HuH-7.5 (cell line): ENCODE results near the gene IRX4.
"Not testable (repeated sequence)": the region's sequence is repeated elsewhere in the genome, so short reads cannot be mapped to it uniquely, and the experiment has no call there.

Experiments
- DNase-seq: peaks from one replicate; pipeline ENCODE4 v3.0.0; 2011; ENCODE audit warnings: low spot score

IRX4 gene

DNA sequence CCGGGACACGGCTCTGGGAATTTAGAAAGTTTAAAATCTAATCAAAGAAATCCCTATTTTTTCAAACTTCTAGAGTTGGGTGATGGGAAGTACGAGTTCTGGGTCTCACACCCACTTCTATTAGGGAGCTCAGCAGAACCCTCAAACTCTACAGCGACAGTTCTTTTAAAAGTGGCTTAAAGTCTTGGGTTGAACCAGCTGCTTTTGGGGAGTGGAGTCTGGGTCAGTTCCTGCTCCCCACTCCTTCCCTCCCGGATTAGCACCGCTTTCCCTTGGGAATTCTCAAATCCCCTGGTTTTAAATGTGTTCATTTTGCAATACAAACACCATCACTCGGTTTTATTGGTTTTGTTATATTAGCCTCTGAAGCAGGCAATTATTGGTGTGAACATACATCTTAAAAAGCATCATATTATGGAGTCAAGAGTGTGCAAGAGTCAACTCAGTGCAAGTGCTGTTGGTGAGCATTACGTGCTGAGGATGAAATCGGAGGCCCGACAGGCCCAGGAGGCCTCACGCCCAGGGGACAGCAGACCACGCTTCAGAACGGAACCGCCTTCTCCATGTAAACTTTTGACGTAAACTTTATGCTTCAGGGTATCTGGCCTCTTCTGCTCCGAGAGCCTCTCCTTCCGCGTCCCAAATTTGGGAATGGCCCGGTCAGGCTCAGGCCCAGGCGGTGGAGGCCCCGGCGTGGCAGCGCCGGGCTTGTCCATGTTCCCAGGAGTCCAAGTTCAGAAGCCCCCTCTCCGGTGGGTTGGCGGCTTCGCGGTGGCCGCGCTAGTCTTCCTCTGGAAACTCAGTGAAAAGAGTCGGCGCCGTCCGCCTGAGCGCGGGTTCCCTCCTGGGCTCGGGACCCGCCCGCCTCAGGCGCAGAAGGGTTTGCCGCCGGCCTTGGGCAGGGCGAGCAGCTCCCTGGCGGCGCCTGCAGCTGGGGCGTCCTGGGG lies 5.3 kb downstream of the IRX4 start:
- DNase-seq = no peak

DNA sequence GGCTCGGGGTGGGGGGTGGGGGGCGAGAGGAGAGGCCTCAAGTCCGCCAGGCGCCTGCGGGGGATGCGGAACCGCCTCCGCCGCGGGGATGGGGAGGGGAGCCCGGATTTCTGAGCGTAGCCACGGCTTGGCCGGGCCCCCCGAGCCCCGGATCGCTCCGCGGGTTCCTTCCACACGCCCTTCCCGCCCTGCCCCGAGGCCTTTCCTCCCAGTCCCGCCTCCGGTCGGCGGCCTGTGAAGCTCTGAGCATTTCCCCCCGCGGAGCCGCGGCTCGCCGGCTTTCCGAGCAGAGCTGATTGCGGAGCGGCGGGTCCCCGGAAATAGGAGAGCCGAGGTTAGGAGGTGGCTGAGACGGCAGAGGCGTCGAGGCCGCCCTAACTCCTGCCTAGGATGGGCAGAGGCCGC lies 6.1 kb downstream of the IRX4 start:
- DNase-seq = no peak

DNA sequence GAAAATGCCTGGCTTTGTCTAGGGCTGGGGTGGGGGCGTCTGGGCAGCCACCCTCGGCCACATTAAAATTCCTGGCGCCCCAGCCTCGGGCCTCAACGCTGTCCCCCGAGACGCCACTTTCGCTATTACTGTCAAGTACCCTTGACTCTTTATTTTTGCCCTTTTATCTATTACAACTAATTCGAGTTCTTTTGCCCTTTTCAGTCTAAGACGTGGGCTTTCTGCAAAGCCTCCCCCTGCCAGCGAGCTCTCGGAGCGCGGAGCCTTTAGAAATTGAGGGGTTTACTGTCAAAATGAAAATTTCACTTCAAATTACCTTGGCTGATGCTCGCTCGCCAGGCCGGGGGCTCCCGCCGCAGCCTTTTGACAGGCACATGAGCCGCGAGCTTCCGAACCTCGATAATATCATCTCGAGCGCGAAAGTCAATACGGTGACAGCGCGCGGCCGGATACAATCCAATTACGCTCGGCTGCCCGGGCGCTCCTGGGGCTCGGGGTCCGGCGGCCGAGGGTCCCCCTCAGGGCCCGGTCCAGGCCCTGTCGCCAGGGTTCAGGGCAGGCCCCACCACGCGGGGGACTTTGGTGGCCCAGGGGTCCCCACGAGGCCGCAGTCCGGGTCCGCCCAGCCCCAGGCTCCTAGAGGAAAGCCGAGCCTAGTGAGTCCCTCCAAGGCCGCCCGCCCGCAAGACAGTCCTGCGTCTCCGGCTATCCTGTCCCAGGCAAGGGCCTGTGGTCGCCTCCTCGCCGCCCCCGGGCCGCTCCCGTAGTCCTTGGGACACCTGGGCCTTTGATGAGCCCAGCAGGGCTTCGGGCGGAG lies 6.7 kb downstream of the IRX4 start:
- no peak for DNase-seq

DNA sequence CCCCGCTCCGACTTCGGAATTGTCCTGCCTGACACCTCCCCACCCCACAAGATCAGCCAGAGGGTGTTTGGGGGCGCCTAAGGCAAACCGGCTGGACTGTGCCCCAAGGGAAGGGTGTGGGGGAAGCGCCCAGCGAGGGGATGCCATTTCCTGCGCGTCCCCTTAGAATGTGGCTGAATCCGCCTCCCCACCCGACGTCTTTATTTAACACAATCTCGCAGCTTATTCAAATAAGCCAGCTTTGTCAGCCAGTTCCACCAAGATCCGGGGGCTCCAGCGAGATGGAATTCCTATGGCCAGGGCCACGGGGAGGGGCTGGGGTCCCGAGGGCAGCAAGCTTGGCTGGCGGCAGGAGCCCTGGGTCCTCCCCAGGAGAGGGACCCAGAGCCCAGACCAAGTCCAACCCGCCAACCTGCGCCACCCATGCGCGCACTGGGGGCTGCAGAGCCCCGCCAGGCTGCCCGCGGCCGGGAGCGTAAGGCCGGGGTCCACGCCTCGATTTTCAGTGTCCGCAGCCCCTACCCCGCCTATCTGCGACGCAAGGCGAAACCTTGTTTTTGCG lies 7.4 kb downstream of the IRX4 start:
- no peak for DNase-seq

DNA sequence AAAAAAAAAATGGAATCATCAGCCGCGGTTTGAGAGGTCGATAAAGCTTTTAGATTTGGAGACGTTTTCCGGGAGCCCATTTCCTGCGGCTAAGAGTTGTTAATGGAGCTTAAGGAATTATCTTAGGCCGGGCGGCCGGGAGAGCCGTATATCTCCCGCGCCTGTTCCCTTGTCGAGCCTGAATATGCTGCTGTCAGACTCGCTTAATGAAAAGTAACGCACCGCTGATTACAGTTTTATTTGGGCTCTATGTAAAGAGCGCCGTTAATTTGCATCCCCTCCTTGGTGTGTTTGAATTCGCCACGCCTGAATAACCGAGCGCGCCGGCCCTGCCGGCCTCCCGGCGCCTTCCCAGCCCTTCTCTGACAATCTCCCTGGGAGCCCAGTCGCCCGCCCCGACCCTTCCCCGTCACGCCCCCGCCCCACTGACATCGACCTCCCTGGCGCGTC lies 7.9 kb downstream of the IRX4 start:
- DNase-seq = no peak

DNA sequence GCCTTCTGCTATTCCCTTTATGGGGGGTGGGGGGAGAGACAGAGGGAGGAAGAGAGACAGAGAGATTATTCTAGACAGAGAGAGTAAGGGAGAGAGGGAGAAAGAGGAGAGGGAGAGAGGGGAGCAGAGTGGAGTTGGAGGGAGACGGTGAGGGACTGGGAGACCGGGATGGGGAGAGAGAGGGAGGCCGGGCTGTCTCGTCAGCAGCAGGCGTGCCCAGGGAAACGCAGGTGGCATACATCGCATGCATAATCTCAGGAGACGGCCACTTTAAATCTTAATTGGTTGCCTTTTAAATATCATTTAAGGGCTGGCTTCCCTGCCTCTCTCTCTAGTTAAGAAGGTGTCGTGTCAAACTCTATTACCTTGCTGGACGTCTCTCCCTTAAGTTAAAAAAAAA lies 8.4 kb downstream of the IRX4 start:
- DNase-seq = no peak

DNA sequence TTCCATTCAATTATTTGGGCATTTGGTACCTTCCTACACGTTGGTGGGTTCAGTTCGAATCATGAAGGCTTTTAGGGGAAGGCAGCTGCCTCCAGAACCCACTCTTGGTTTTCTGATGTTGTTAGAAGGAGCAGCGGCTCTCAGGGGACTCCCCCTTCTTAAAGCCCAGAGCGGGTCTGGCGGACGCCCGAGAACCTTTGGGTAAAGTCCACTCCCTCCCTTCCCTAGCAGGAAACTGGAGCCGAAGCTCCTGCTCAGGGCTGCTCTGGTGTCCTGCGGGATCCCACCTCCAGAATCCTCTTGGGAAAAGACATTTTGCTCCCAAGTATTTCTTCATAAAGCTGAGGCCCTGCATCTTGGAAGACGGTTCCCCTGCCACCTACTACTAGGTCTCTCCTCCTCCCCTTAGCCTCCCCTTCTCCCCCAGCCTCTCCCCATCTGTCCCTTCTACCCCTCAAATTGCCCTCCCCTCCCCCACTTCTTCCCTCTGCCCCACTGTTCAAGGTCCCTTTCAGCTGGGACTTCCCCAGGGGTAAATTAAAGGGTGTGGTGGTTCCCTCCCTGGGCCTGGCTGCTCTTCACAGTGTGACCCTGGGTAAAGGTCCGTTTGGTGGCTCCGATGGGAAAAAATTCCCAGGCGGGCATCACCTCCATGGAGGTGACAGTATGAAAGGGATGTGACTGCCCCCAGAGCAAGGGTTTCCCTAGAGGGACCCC lies 9.3 kb downstream of the IRX4 start:
- DNase-seq = no peak

DNA sequence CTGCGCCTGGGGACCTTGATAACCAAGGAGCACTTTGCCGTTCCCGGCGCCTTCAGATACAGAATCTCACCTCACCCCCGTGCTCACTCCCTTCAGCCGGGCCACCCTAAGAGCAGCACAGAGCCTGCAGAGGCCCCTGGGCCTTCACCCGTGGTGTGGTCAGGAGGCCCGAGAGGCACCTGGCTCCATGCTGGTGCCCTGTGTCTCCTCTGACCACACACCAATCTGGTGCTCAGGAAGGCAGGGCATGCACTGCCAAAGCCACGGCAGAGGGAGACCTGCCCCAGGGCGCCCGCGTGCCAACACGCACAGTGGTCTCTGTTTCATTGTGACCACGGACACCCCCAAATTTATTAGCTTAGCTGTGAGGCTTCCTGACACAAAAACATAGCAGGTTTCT lies 11.3 kb downstream of the IRX4 start:
- no peak for DNase-seq

DNA sequence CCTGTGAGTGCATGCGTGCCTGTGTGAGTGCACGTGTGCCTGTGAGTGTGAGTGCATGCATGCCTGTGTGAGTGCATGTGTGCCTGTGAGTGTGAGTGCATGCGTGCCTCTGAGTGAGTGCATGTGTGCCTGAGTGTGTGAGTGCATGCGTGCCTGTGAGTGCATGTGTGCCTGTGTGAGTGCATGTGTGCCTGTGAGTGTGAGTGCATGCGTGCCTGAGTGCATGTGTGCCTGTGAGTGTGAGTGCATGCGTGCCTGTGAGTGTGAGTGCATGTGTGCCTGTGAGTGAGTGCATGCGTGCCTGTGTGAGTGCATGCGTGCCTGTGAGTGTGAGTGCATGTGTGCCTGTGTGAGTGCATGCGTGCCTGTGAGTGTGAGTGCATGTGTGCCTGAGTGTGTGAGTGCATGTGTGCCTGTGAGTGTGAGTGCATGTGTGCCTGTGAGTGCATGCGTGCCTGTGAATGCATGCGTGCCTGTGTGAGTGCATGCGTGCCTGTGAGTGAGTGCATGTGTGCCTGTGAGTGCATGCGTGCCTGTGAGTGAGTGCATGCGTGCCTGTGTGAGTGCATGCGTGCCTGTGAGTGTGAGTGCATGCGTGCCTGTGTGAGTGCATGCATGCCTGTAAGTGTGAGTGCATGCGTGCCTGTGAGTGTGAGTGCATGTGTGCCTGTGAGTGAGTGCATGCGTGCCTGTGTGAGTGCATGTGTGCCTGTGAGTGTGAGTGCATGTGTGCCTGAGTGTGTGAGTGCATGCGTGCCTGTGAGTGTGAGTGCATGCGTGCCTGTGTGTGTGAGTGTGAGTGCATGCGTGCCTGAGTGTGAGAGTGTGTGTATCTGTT lies 12.1 kb downstream of the IRX4 start:
- not testable (repeated sequence) for DNase-seq

DNA sequence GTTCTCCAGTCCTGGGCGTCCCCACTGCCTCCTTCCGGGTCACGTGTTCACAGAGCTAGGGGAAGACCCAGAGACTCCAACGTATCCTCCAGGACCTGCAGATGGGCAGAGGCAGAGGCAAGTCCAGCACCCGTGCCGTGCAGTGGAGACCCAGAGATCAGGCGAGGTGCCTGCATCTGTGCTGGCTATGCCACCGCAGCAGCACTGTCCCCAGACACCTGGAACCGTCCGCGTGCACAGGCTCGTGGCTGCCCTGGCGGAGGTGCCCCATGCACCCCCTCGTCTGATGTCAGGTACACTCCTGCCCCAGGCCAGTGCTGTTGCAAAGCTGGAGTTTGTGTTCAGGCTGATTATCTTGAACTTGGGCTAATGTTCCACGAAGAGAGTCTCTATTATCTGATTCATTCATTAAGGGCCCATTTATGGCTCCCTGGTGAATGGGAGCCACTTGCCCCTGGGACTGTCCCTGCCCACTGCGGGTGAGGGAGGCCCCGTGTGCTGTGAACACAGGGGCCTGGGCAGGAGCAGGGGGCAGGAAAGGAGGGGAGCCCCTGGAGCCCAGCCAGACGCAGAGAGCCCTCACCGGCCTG lies 13.7 kb downstream of the IRX4 start:
- DNase-seq = no peak

DNA sequence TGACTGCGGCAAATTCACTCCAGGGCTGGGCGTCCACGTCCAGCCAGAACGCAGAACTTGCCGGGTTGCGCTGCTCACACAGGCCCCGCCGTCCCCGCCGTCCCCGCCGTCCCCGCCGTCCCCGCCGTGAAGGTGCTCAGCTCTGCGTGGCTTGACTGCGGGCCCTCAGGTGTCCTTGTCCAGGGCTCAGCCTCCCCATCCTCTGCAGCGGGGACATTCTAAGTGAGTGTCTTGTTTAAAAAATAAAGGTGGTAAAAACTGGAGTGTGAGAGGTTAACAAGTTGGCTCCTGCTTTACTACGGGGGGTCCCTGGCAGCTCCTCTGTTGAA lies 14.9 kb downstream of the IRX4 start:
- DNase-seq = no peak

DNA sequence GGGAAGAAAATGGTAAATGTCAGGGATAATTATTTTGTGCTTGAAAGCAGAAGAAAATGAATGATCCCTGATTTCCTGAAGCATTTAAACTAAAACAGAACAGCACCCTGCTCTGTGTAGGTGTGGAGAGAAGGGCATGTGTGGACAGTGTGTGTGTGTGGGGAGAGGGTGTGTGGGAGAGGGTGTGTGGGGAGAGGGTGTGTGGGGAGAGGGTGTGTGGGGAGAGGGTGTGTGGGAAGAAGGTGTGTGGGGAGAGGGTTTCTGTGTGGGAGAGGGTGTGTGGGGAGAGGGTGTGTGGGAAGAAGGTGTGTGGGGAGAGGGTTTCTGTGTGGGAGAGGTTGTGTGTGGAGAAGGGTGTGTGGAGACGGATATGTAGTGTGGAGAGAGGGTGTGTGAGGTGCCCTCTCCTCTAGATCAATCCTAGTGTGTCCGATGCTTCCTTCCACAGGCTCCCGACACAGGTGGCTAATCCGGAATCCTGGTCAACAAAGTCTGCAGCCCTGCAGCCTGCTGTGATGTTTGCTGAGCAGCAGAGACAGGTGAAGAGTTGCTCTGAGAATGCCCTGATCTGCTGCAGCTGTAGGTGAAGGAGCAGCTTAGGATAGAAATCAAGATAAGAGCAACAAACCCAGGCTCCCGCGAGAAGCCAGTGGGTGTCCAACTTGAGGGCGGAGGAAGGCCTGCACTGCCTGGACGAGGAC lies 15.5 kb downstream of the IRX4 start:
- DNase-seq = no peak

DNA sequence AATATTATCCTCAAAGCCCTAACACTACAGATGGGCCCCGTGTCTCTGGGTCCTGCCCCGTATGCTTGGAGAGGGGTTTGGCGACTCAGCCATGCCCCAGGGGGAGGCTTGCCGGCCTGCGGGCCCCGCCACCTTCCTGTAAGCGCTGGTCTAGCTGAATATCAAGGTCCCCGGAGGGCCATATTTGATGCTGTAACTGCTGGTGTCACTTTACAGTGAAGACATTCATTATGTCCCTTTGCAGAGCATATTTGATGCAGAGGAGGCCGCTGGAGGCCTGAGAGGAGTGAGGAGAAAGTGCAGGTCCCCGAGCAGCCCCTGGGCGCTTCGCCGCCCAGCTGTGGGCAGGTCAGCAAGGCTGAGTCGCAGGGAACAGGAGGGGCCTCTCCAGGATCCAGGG lies 16.8 kb downstream of the IRX4 start:
- no peak for DNase-seq

DNA sequence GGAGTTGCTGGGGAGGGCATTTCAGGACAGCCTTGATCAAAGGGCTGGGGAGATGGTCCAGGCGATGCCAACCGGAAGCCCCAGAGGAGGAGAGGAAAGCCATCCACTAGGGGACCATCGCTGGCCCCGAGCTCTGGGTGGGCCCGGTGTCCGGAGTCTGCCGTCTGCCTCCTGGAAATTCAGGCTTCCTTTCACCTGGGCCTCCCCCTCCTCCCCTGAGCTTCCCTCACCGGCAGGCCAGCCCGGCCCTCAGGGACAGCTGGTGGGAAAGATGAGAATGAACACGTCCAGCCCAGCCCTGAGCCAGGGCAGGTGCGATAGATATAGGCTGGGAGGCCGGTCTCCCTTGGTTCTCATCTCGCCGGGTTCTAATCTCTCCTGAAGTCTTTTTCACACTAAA lies 17.2 kb downstream of the IRX4 start:
- no peak for DNase-seq

DNA sequence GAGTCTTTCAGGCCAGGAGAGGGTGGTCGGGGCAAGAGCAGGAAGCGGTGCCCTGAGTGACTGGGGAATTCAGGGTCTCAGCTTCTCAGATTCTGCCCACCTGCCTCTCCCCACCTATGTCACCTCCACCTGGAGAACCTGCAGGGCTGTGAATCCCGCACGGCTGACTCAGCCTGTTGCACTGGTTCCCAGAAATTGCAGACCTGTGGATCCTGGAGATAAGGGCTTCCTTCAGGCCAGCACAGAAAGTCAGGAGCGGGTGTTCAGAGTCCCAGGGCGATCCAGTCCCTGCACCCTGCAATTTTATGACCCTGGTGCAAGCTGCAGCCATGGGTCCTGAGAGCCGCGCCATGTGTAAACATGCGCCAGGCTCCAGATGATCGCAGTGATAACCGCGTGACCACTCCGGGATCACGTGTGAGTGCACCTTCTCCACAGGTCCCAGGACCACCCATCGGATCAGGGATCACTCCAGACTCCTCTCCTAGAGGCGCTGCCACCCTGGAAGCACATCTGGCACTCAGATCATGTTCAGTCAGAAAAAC lies 17.8 kb downstream of the IRX4 start:
- DNase-seq = no peak

DNA sequence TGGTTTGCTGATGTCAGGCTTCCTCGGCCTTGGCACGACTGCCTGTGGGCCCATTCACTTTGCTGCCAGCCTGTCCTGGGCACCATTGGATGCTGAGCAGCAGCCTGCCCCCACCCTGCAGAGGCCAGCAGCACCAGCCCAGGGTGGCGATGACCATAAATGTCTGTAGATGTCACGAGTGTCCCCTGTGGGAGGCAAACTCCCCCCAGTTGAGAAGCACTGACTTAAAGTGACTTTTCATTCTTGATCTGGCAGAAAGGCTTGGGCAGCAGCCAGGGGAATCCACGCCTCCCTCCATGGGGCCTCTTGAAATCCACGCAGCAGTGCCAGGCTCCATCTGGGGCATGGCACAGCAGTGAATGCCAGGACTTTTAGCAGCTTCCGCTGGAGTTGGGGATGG lies 21.8 kb downstream of the IRX4 start:
- no peak for DNase-seq

DNA sequence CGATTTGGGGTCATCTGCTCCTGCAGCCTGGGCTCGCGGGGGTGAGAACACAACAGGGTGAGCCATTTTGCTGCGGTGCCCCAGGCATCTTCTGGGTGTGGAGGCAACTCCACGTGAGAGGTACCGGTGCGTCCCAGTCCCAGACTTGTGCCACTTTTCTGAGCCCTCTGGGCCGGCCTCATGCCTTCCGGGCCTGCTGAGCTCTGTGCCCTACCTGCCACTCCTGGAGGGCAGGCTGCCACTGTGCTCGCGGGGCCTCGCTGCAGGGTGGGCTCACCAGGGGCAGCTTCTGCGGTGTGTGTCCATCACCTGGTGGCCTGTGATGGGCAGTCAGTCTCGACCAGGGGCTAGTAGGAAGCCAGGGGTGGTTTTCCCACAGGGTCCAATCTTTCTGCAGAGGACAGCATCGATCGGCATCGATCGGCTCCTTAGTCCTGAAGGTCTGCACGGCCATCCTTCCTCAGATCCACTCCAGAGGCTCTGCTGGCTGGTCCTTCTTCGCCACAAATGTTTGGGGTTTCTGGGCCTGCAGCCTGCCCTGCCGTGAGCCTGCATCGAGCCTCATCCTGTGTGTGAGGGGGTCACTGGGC lies 22.6 kb downstream of the IRX4 start:
- no peak for DNase-seq

DNA sequence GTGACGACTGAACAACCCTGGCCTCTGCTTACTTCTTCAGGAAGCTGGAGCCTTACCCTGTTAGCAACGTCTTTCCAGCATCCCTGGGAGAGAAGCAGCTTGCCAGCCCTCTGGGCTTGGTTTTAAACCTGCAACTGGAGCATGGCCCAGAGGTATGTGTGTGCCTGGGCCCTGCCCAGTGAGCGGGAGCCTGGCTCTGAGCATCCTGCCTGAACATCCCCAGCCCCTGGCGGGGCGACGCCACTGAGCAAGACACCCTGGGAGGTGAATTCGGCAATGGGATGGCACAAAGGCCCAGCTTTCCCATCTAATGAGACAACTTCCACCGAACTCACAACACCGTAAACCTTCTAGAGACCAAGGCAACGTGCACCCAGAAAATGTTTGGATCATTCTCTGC lies 23.6 kb downstream of the IRX4 start:
- no peak for DNase-seq

DNA sequence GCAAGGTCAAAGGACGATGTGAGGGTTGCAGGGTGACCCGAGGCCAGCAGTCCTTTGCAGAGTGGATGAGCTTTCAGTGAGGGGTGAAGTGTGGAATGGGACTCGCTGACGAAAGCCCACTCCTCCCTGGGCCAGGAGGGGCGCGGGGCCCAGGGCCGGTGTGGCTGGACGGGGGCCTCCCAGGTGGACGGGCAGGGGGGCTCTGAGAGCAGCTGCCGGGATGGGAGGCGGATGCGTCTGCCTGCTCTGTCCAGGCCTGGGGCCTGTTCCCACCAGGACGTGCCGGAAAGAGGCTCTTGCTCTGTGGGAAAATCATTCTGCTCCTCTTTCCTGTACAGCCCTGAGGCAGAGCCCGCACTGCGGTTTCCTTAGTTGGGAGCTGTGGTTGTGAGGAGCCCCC lies 24.3 kb downstream of the IRX4 start:
- no peak for DNase-seq

DNA sequence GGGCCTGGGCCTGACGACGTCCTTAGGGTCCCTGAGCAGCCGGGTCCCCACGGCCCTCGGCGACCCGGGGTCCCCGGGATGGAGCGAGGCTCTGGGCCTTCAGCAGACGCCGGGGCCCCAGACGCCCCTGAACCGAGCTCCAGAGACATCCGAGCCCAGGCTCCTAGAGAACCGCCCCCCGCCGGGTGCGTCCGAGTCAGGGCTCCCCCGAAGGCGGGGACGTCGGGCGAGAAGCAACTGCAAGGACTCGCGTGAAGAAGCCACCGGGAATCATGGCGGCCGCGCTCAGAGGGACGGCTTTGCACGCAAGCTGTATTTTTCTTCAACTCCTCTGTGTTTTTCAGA lies 25.5 kb downstream of the IRX4 start:
- no peak for DNase-seq
